DND-41 (cell line): ENCODE data around the gene GPNMB.

Experiments
- ATAC-seq: fragments of 200-7000 bp; cut with Tn5 transposase; 3 replicates; pipeline ENCODE4 v1.9.1; 2021; ENCODE audit warnings: low read depth; ENCODE audit not compliant: insufficient read depth
- DNase-seq: peaks from one replicate; pipeline ENCODE4 v3.0.0-alpha.2; 2020
- H2AFZ ChIP-seq: 2 replicates; pipeline ENCODE4 v1.6.0; 2012; ENCODE audit warnings: low read depth, low read length
- H3K27ac ChIP-seq: 2 replicates; pipeline ENCODE4 v1.5.1; 2012; ENCODE audit warnings: low read length, inconsistent platforms
- H3K27me3 ChIP-seq: fragments of 200-600 bp; sonication (generic); 2 replicates; pipeline ENCODE4 v1.6.0; 2012; ENCODE audit warnings: low read length, mild to moderate bottlenecking, inconsistent platforms; ENCODE audit not compliant: insufficient read depth, poor library complexity
- H3K36me3 ChIP-seq: 2 replicates; pipeline ENCODE4 v1.5.1; 2012; ENCODE audit warnings: low read length, inconsistent platforms; ENCODE audit not compliant: insufficient read depth
- H3K4me1 ChIP-seq: 2 replicates; pipeline ENCODE4 v1.5.1; 2012; ENCODE audit warnings: mild to moderate bottlenecking, low read length; ENCODE audit not compliant: insufficient read depth
- H3K4me2 ChIP-seq: 2 replicates; pipeline ENCODE4 v1.6.0; 2012; ENCODE audit warnings: mild to moderate bottlenecking, moderate library complexity, low read length, inconsistent platforms; ENCODE audit not compliant: insufficient read depth
- H3K4me3 ChIP-seq, 2 experiments: fragments of 200-600 bp in 1 of 2; shearing (Covaris generic) in 1 of 2; 2 replicates each; pipeline ENCODE4 v1.5.1; 2012 to 2016; ENCODE audit warnings: inconsistent platforms in 2 of 2, low read length in 2 of 2, mild to moderate bottlenecking in 2 of 2, low read depth in 1 of 2, moderate library complexity in 1 of 2
- H3K79me2 ChIP-seq: 2 replicates; pipeline ENCODE4 v1.6.0; 2012; ENCODE audit warnings: low read length, inconsistent platforms; ENCODE audit not compliant: insufficient read depth
- H3K9ac ChIP-seq: 2 replicates; pipeline ENCODE4 v1.6.0; 2012; ENCODE audit warnings: low read depth, mild to moderate bottlenecking, inconsistent platforms, low read length, moderate library complexity
- H3K9me3 ChIP-seq: 2 replicates; pipeline ENCODE4 v1.5.1; 2012; ENCODE audit warnings: low read length, moderate library complexity, mild to moderate bottlenecking, inconsistent platforms; ENCODE audit not compliant: insufficient read depth, severe bottlenecking
- H4K20me1 ChIP-seq: 2 replicates; pipeline ENCODE4 v1.6.0; 2012; ENCODE audit warnings: low read length; ENCODE audit not compliant: insufficient read depth
- EZH2 ChIP-seq: IDR thresholded peaks from 3 replicates; pipeline ENCODE4 v1.6.1; 2012; ENCODE audit warnings: borderline replicate concordance, low read depth, mild to moderate bottlenecking, moderate library complexity, low read length, inconsistent platforms; ENCODE audit not compliant: severe bottlenecking
- TF ChIP-seq, protein P1 (sequence below): IDR thresholded peaks from 2 replicates; pipeline ENCODE4 v1.5.1; 2012; ENCODE audit warnings: borderline replicate concordance, low read length, moderate library complexity, mild to moderate bottlenecking; ENCODE audit not compliant: poor library complexity, severe bottlenecking; ENCODE audit errors: extremely low read depth

The GPNMB gene

DNA sequence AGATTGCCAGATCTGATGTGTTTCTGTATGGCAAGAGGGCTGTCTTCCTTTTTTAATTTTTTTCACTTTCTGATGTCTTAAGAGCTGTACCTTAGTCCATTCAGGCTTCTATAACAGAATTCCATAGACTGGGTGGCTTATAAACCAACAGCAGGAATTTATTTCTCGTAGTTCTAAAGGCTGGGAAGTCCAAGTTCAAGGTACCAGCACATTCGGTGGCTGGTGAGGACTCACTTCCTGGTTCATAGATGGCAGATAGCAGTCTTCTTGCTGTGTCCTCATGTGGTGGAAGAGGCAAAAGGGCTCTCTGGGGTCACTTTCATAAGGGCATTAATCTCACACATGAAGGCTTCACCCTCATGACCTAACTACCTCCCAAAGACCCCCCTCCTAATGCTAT, 20.8 kb downstream of the GPNMB start:
- Histone ChIP-seq H4K20me1 (no peaks in the 10 kb centered on the region), H2AFZ (no peak overlapping the region), H3K36me3 (no peaks in the 10 kb centered on the region), H3K27me3 (no peaks in the 10 kb centered on the region), H3K4me3 (no peak overlapping the region), H3K79me2 (no peaks in the 10 kb centered on the region), H3K4me1 (no peaks in the 10 kb centered on the region), H3K4me2 (no peak overlapping the region), H3K9me3 (no peaks in the 10 kb centered on the region), H3K27ac (no peak overlapping the region), H3K9ac (no peak overlapping the region)
- DNase-seq (no peak), ATAC-seq (no peak)
- TF ChIP-seq, protein P1, sequence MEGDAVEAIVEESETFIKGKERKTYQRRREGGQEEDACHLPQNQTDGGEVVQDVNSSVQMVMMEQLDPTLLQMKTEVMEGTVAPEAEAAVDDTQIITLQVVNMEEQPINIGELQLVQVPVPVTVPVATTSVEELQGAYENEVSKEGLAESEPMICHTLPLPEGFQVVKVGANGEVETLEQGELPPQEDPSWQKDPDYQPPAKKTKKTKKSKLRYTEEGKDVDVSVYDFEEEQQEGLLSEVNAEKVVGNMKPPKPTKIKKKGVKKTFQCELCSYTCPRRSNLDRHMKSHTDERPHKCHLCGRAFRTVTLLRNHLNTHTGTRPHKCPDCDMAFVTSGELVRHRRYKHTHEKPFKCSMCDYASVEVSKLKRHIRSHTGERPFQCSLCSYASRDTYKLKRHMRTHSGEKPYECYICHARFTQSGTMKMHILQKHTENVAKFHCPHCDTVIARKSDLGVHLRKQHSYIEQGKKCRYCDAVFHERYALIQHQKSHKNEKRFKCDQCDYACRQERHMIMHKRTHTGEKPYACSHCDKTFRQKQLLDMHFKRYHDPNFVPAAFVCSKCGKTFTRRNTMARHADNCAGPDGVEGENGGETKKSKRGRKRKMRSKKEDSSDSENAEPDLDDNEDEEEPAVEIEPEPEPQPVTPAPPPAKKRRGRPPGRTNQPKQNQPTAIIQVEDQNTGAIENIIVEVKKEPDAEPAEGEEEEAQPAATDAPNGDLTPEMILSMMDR = no peak
- TF ChIP-seq EZH2 = no peak

DNA sequence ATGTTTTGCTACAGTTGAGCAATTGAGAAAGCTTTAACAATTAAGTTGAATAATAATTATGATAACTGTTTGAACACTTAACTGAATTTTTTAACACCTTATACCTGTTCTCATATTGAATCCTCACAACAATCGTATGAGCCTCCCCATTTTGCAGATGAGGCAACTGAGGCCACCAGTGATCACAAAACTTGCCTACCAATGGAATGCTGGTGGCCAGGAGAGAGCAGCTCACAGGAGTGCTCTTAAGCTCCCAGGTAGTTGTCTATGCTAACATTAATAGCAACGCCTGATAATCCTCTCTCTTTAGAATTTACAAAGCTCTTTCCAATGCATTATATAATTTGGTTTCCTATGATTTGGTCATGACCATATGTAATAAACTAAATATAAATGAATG, 21.6 kb downstream of the GPNMB start:
- TF ChIP-seq, protein P1 = no peak
- TF ChIP-seq EZH2 = no peak
- no peaks in the 10 kb centered on the region for H3K36me3 ChIP-seq
- no peaks in the 10 kb centered on the region for H3K9me3 ChIP-seq
- no peaks in the 10 kb centered on the region for H4K20me1 ChIP-seq
- DNase-seq = no peak
- no peak overlapping the region for H3K4me2 ChIP-seq
- no peak for ATAC-seq
- no peak overlapping the region for H3K4me3 ChIP-seq
- H3K27me3 ChIP-seq = no peaks in the 10 kb centered on the region
- H3K4me1 ChIP-seq = peaks cover 6% of the 10 kb centered on the region
- no peak overlapping the region for H3K9ac ChIP-seq
- no peaks in the 10 kb centered on the region for H3K79me2 ChIP-seq
- no peak overlapping the region for H2AFZ ChIP-seq
- H3K27ac ChIP-seq = no peak overlapping the region

DNA sequence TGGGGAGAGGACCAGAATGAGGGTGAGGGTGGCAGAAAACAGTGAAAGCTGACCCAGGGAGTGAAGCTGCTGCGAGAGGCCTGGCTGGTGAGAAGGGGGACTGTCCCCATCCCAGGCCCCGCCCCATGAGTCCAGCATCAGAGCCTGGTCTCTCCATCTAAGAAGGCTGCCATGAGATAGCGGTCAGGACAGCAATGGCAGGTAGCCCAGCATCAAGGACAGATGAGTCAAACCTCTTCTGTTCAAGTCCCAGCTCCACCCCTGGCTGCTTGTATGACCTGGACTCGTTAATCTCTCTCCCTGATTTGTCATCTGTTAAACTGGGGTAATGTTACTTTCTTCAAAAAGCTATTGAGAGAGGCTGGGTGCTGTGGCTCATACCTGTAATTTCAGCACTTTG, 22.2 kb downstream of the GPNMB start:
- Histone ChIP-seq H3K4me1 (peaks cover 11% of the 10 kb centered on the region), H3K27ac (no peak overlapping the region), H3K36me3 (no peaks in the 10 kb centered on the region), H4K20me1 (no peaks in the 10 kb centered on the region), H3K27me3 (no peaks in the 10 kb centered on the region), H3K9me3 (no peaks in the 10 kb centered on the region), H3K9ac (no peak overlapping the region), H3K79me2 (no peaks in the 10 kb centered on the region), H3K4me3 (no peak overlapping the region), H3K4me2 (no peak overlapping the region), H2AFZ (no peak overlapping the region)
- TF ChIP-seq, protein P1 = no peak
- TF ChIP-seq EZH2 = no peak
- DNase-seq = no peak
- ATAC-seq = no peak

DNA sequence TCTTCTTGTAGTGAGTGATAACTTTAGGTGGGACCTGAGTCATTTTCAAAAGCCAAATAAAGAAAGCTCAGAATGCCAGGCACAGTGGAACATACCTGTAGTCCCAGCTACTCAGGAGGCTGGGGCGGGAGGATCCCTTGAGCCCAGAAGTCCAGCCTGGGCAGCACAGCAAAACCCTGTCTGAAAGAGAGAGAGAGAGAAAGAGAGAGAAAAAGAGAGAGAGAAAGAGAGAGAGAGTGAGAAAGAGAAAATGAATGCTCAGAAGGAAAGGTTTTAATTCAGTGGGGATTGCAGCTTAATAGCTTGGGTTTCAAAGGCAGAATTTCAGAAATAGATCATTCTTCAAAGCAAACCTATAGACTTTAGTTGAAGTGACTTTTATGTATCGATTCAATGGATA, 25.7 kb downstream of the GPNMB start:
- H4K20me1 ChIP-seq = no peaks in the 10 kb centered on the region
- no peak overlapping the region for H3K27ac ChIP-seq
- no peak overlapping the region for H3K4me3 ChIP-seq
- H2AFZ ChIP-seq = no peak overlapping the region
- no peaks in the 10 kb centered on the region for H3K36me3 ChIP-seq
- no peak for TF ChIP-seq EZH2
- TF ChIP-seq, protein P1 = no peak
- H3K4me2 ChIP-seq = no peak overlapping the region
- H3K79me2 ChIP-seq = no peaks in the 10 kb centered on the region
- no peaks in the 10 kb centered on the region for H3K27me3 ChIP-seq
- DNase-seq (no peak), ATAC-seq (no peak)
- peaks cover 12% of the 10 kb centered on the region for H3K4me1 ChIP-seq
- no peak overlapping the region for H3K9ac ChIP-seq
- no peaks in the 10 kb centered on the region for H3K9me3 ChIP-seq
